H9 (cell line): ENCODE results near the gene ARRB1. TPM values are rescaled to one million over a fixed set of nuclear protein-coding genes. Genes with fewer than 3 reads are reported as not detected.

Source experiments
- DNase-seq: peaks from one replicate; pipeline ENCODE4 v3.0.0-alpha.2; 2017
- H2AFZ ChIP-seq: one replicate; pipeline ENCODE4 v1.6.1; 2013; ENCODE audit warnings: mild to moderate bottlenecking, low read length, control low read depth, moderate library complexity
- H2AK5ac ChIP-seq: 2 replicates; pipeline ENCODE4 v1.6.1; 2013; ENCODE audit warnings: low read length, control low read depth, mixed read lengths; ENCODE audit not compliant: insufficient read length
- H2BK120ac ChIP-seq: one replicate; pipeline ENCODE4 v1.6.1; 2013; ENCODE audit warnings: low read depth, mild to moderate bottlenecking, low read length, control low read depth, inconsistent platforms; ENCODE audit not compliant: poor library complexity, severe bottlenecking
- H2BK12ac ChIP-seq: 2 replicates; pipeline ENCODE4 v1.6.1; 2013; ENCODE audit warnings: low read length, control low read depth, mixed read lengths, low read depth; ENCODE audit not compliant: insufficient read length
- H2BK15ac ChIP-seq: 2 replicates; pipeline ENCODE4 v1.6.1; 2013; ENCODE audit warnings: low read depth, low read length, control low read depth
- H2BK20ac ChIP-seq: one replicate; pipeline ENCODE4 v1.6.1; 2013; ENCODE audit warnings: low read depth, mild to moderate bottlenecking, low read length, control low read depth, inconsistent platforms; ENCODE audit not compliant: poor library complexity, severe bottlenecking
- H2BK5ac ChIP-seq: 2 replicates; pipeline ENCODE4 v1.6.1; 2013; ENCODE audit warnings: low read length, control low read depth, mixed read lengths; ENCODE audit not compliant: insufficient read length
- H3K14ac ChIP-seq: 2 replicates; pipeline ENCODE4 v1.6.1; 2013; ENCODE audit warnings: low read length, control low read depth; ENCODE audit not compliant: insufficient read depth
- H3K18ac ChIP-seq: 2 replicates; pipeline ENCODE4 v1.6.1; 2013; ENCODE audit warnings: low read depth, mild to moderate bottlenecking, mixed read lengths, low read length, control low read depth; ENCODE audit not compliant: insufficient read length
- H3K23ac ChIP-seq: 2 replicates; pipeline ENCODE4 v1.6.1; 2013; ENCODE audit warnings: low read length, control low read depth, mixed read lengths, low read depth; ENCODE audit not compliant: insufficient read length
- H3K23me2 ChIP-seq: 2 replicates; pipeline ENCODE4 v1.6.1; 2013; ENCODE audit warnings: low read depth, mild to moderate bottlenecking, mixed read lengths, low read length, control low read depth; ENCODE audit not compliant: insufficient read length, poor library complexity, severe bottlenecking
- H3K27ac ChIP-seq: 2 replicates; pipeline ENCODE4 v1.5.1; 2013; ENCODE audit warnings: low read length, control low read depth, mixed read lengths, low read depth; ENCODE audit not compliant: insufficient read length
- H3K27me3 ChIP-seq: 2 replicates; pipeline ENCODE4 v1.6.1; 2013; ENCODE audit warnings: low read length, control low read depth, inconsistent platforms; ENCODE audit not compliant: insufficient read depth
- H3K4ac ChIP-seq: 2 replicates; pipeline ENCODE4 v1.6.1; 2013; ENCODE audit warnings: low read depth, mild to moderate bottlenecking, control low read depth, inconsistent platforms, low read length, moderate library complexity
- H3K4me1 ChIP-seq: 2 replicates; pipeline ENCODE4 v1.6.1; 2013; ENCODE audit warnings: low read length, control low read depth, inconsistent platforms; ENCODE audit not compliant: insufficient read depth
- H3K4me2 ChIP-seq: 2 replicates; pipeline ENCODE4 v1.6.1; 2013; ENCODE audit warnings: low read length, control low read depth, mixed read lengths; ENCODE audit not compliant: insufficient read length, insufficient read depth
- H3K56ac ChIP-seq: 2 replicates; pipeline ENCODE4 v1.6.1; 2013; ENCODE audit warnings: low read depth, mild to moderate bottlenecking, mixed read lengths, low read length, control low read depth; ENCODE audit not compliant: insufficient read length
- H3K79me1 ChIP-seq: 2 replicates; pipeline ENCODE4 v1.6.1; 2013; ENCODE audit warnings: low read depth, mild to moderate bottlenecking, moderate library complexity, low read length, control low read depth, inconsistent platforms; ENCODE audit not compliant: insufficient read depth, poor library complexity, severe bottlenecking
- H3K79me2 ChIP-seq: 2 replicates; pipeline ENCODE4 v1.6.1; 2013; ENCODE audit warnings: low read length, control low read depth, inconsistent platforms; ENCODE audit not compliant: insufficient read depth
- H3K9ac ChIP-seq: 2 replicates; pipeline ENCODE4 v1.6.1; 2013; ENCODE audit warnings: low read length, control low read depth, mixed read lengths; ENCODE audit not compliant: insufficient read length; ENCODE audit errors: extremely low read depth
- H3K9me3 ChIP-seq: one replicate; pipeline ENCODE4 v1.6.1; 2013; ENCODE audit warnings: low read depth, low read length, inconsistent platforms; ENCODE audit not compliant: control insufficient read depth
- H3T11ph ChIP-seq: one replicate; pipeline ENCODE4 v1.6.1; 2013; ENCODE audit warnings: mild to moderate bottlenecking, low read length, control low read depth, inconsistent platforms
- H4K20me1 ChIP-seq: one replicate; pipeline ENCODE4 v1.6.1; 2013; ENCODE audit not compliant: control insufficient read depth, insufficient read length, insufficient read depth
- H4K5ac ChIP-seq: 2 replicates; pipeline ENCODE4 v1.6.1; 2013; ENCODE audit warnings: low read depth, mild to moderate bottlenecking, mixed read lengths, low read length, control low read depth; ENCODE audit not compliant: insufficient read length
- H4K8ac ChIP-seq: replicated peaks from 2 replicates; pipeline ENCODE4 v1.6.1; 2013; ENCODE audit warnings: low read length, control low read depth, mixed read lengths, low read depth; ENCODE audit not compliant: insufficient read length
- H4K91ac ChIP-seq: 2 replicates; pipeline ENCODE4 v1.6.1; 2013; ENCODE audit warnings: low read depth, mild to moderate bottlenecking, moderate library complexity, mixed read lengths, low read length, control low read depth; ENCODE audit not compliant: insufficient read length
- H3K27ac Mint-ChIP-seq, 3 experiments: 2 replicates in 2 of 3; 3 replicates in 1 of 3; pipeline ENCODE4 v1.8.0; 2020 to 2021; ENCODE audit warnings: mixed read lengths in 3 of 3, mild to moderate bottlenecking in 1 of 3, moderate library complexity in 1 of 3
- H3K27me3 Mint-ChIP-seq: 2 replicates; pipeline ENCODE4 v1.8.0; 2021; ENCODE audit warnings: low read depth, mild to moderate bottlenecking, moderate library complexity, mixed read lengths
- H3K36me3 Mint-ChIP-seq, 3 experiments: 2 replicates in 2 of 3; 3 replicates in 1 of 3; pipeline ENCODE4 v1.8.0; 2020 to 2021; ENCODE audit warnings: low read depth in 3 of 3, mixed read lengths in 3 of 3; ENCODE audit not compliant: insufficient read depth in 1 of 3
- H3K4me1 Mint-ChIP-seq, 2 experiments: 2 replicates each; pipeline ENCODE4 v1.8.0; 2020; ENCODE audit warnings: mixed read lengths in 2 of 2
- H3K4me3 Mint-ChIP-seq, 2 experiments: 2 replicates in 1 of 2; 3 replicates in 1 of 2; pipeline ENCODE4 v1.8.0; 2020 to 2021; ENCODE audit warnings: mild to moderate bottlenecking in 2 of 2, mixed read lengths in 2 of 2, moderate library complexity in 1 of 2
- H3K9me3 Mint-ChIP-seq, 2 experiments: 2 replicates in 1 of 2; 3 replicates in 1 of 2; pipeline ENCODE4 v1.8.0; 2020; ENCODE audit warnings: mild to moderate bottlenecking in 2 of 2, mixed read lengths in 2 of 2, moderate library complexity in 1 of 2
- CTCF ChIP-seq: fragments of 200-600 bp; sonication (generic); conservative IDR thresholded peaks from 3 replicates; pipeline ENCODE4 v1.8.0; 2021; ENCODE audit warnings: antibody characterized with exemption, mild to moderate bottlenecking
- WGBS: extraction: QIAGEN DNeasy Blood & Tissue Kit; methylation state at CpG from one replicate; pipeline ENCODE4 v1.1.7; 2013; ENCODE audit warnings: missing lambda C conversion rate, low lambda C conversion rate, mixed read lengths; ENCODE audit not compliant: insufficient read length; ENCODE audit errors: extremely low coverage; 5-methylcytosine and 5-hydroxymethylcytosine counted together
- total RNA-seq: library from RNA; stranded (reverse); gene quantifications from 2 replicates; pipeline ENCODE4 v1.2.1, GENCODE V29; 2021

ARRB1 gene
- total RNA-seq, 1 experiment from 2014 or later, result 20.6 TPM

- Histone ChIP-seq H3K4me2 (no peak overlapping the region), H4K20me1 (no peaks in the 10 kb centered on the region), H3K9ac (no peak overlapping the region), H2BK5ac (no peak overlapping the region), H2BK12ac (no peak overlapping the region), H4K5ac (no peak overlapping the region), H3K23me2 (no peaks in the 10 kb centered on the region), H3K4ac (no peak overlapping the region), H2BK15ac (no peak overlapping the region), H3K56ac (no peak overlapping the region), H4K91ac (no peak overlapping the region), H3K27me3 (no peaks in the 10 kb centered on the region), H2AK5ac (no peak overlapping the region), H3K9me3 (no peaks in the 10 kb centered on the region), H3K14ac (no peak overlapping the region), H3T11ph (no peak overlapping the region), H2BK20ac (no peak overlapping the region), H3K18ac (no peak overlapping the region), H2AFZ (no peak overlapping the region), H2BK120ac (no peak overlapping the region), H3K4me1 (no peaks in the 10 kb centered on the region), H3K23ac (no peak overlapping the region), H3K27ac (no peak overlapping the region), H4K8ac (no peak overlapping the region), H3K79me2 (no peaks in the 10 kb centered on the region), H3K79me1 (no peaks in the 10 kb centered on the region)
- peaks cover 12% of the 10 kb centered on the region in 2 experiments for H3K4me1 Mint-ChIP-seq
- DNase-seq, result no peak
- no peak for TF ChIP-seq CTCF
- no peak overlapping the region for H3K27ac Mint-ChIP-seq
- H3K4me3 Mint-ChIP-seq, result no peak overlapping the region
- H3K36me3 Mint-ChIP-seq, result peaks cover 0 to 19% (median 2%) of the 10 kb centered on the region in 3 experiments; a peak in 2 of 7 replicates
- WGBS, result no CpG with 5 or more reads among the region's 11 CpGs
- no peaks in the 10 kb centered on the region; a peak in 1 of 5 replicates for H3K9me3 Mint-ChIP-seq
- no peaks in the 10 kb centered on the region; the same call in 1 of the 2 replicates for H3K27me3 Mint-ChIP-seq
These were observed 74.2 kb downstream of the ARRB1 start for GRCh38 chr11:75277211-75277805.
